SW 1271 (cell line): ENCODE measurements around the gene FHIT.
"Not testable (repeated sequence)": the region's sequence is repeated elsewhere in the genome, so short reads cannot be mapped to it uniquely, and the experiment has no call there.

Experiments
- DNase-seq, 2 experiments: peaks; one replicate each; lab custom pipeline; 2025; lab: John Stamatoyannopoulos, UW

FHIT gene

DNA sequence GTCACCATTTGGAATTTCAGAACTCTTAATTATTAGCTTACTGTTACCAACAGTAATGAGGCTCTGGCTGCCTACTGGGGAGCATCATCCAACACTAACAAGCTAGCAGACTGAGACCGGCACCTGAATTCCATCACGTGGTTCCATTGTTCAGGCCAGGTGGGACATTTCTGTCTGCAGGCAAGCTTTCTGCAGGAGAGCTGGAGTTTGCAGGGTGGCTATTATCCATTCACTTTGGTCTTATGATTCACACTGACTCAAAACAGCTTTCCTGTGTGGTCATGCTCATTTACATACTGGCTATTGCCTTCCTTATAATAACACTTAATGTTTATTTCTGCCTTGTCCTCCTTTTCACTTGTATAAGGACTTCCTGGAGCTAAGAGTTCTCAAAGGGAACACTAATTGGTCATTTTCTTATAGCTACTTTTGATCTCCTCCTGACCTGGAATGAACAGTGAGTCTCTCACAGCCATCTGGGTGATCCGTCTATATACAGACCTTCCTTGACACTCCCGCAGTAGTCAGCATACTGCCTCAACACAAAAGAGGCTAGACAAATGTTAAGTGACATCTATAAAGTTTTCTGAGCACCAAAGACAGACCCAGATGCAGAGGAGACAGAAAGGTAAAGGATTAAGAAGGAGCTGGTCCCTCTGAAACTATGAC lies 695.4 kb downstream of the FHIT start:
- no peak for DNase-seq

DNA sequence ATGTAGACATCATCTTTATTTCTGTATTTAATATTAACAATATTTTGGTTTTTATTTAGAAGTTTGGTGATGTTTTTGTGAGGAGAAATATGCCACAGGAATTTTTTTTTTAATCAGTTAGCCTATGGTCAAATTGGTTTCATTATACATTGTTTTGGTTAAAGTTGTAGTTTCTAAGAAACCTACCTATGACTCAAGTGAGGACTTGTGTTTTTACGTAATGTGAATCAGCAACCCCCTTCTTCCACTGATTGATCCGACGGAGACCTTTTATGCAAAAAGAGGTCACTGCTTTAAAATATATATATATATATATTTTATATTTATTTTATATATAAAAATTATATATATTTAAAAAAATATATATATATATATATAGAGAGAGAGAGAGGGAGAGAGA lies 698.1 kb downstream of the FHIT start:
- no peak for DNase-seq

DNA sequence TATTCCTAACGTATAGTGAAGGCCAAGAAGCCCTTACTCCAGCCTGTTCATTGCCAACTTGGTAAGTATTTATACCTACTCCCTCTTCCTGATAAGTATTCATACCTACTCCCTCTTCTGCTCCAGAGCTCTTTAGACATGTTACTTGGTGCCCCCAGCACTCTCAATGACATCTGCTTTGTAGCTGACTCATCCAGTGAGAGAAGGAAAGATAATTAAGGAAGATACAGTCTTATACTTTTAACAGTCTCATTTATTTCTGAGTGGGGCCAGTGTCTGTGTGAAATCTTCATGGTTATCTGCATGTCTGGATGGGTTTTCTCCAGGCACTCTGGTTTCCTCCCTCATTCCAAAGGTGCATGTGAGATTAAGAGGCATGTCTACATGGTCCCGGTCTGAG lies 698.7 kb downstream of the FHIT start:
- no peak for DNase-seq

DNA sequence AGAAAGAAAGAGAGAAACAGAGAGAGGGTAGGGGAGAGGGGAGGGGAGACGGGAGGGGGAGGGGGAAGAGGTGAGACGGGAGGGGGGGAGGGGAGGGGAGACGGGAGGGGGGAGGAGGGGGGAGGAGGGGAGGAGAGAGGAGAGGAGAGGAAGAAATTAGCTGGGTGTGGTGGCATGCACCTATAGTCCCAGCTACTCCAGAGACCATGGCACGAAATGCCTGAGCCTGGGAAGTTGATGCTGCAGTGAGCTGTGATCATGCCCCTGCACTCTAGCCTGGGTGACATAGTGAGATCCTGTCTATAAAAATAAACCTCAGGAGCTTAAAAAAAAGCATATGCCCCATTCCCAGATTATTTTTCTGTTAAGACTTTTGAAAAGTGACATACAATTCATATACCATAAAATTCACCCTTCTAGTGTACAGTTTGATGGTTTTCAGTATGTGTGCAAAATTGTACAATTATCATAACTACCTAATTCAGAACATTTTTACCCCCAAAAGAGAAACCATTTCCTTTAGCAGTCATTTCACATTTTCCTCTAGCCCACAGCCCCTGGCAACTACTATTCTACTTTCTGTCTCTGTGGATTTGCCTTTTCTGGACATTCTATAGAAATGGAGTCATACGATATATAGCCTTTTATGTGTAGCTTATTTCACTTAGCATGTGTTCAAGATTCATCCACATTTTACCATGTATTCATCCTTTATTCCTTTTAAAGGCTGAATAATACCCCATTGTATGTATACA lies 699.6 kb downstream of the FHIT start:
- no peak for DNase-seq

DNA sequence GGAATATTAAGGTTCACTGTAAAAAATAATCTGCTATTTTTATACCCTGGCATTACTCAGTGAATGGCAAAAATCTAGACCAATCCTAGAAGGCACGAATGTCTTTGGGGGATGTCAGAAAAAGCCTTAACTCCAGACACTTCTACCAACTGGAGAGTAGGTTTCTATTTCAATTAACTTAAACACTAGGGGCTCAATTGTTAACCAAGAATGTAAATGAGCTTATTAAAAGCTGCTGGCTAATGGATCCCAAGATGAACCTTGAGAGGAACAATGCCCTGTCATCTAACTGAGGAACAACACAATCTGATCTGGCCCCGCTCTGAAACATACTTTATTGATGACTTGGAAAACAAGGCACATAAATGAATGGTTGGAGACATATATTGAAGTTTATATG lies 701.4 kb downstream of the FHIT start:
- no peak for DNase-seq

DNA sequence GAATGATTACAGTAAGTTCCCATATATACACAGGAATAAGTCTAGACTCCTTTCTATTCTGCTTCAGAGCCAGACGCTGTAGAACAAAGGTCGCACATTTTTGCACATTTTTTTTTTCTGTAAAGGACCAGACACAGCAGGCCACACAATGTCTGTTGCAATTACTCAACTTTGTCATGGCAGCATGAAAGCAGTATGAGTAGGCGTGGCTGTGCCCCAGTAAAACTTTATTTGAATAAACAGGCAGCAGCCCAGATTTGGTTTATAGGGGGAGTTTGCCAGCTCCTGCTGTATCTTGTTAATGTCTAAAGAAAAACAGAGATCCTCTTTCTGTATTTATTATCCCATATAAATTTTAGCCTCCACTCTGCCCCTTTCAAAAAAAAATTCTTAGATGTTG lies 708.3 kb downstream of the FHIT start:
- DNase-seq = no peak

DNA sequence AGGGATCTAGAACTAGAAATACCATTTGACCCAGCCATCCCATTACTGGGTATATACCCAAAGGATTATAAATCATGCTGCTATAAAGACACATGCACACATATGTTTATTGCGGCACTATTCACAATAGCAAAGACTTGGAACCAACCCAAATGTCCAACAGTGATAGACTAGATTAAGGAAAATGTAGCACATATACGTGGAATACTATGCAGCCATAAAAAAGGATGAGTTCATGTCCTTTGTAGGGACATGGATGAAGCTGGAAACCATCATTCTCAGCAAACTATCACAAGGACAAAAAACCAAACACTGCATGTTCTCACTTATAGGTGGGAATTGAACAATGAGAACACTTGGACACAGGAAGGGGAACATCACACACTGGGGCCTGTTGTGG lies 711.9 kb downstream of the FHIT start:
- not testable (repeated sequence) for DNase-seq

DNA sequence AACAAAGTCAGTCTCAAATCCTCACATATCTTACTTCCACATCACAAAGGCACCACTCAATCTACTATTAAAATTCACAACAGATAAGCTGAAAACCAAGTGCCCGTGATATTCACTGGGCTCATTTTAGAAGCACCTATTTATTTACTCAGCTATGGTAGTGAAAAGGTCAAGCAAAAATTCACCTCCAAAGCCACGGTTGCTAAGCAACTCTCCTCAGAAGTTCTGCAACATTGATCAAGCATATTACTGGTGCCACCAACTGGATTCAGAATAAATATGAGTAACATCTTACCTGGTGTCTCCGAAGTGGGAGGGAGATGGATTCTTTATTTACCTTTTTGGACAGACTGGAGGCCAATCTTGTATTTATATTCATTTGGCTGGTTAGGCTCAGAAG lies 714.8 kb downstream of the FHIT start:
- no peak for DNase-seq

DNA sequence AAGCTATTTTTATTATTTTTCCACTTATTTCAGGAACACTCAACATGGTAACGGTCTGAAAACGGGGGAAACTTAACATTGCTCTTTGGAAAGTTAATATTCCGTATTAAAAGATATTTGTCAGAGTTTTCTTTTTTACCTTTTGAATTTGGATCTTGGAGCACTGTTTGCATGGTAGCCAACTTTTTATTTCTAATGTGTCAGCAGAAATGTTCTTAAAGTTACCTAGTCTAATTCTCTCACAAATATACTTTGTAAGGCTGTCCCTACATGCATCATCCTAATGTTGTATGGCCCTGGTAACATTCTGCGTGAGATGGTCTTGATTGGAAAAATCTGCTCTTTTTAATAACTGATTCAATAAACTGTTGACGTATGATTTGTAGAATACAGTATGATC lies 719.5 kb downstream of the FHIT start:
- DNase-seq = no peak

DNA sequence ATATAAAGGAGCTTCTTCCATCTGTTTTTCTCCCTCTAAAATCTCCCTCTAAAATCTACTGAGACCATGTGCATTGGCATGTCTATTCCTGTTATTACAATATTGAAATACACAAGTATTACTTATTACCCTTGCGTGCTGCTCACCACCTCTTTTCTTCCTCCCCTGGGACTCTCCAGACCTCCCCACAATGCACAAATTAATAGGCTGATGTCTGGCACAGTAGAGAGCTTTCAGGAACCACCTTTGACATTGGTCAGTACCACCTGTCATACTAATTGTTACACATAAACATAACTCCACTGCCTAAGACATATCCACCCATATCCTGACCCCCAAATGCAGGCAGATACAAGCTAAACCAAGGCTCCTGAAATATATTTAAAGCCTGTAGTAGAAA lies 722.6 kb downstream of the FHIT start:
- no peak for DNase-seq

DNA sequence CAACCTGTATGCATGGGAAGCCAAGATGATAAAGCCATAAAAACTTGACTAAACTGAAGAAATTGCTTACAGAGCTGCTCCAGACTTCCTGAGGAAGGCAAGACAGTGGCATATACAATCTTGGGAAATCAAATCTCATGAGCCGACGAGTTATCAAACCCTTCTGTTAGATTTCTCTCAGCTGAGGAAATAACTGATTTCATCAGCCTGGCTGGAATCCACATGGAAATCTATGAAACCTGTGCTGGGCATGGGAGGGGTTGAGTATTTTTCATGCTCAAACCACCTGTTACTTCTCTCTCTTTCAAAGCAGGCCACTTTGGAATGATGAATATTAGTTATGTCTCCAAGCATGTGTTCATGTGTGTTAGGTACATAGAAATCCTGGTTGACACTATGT lies 727.7 kb downstream of the FHIT start:
- no peak for DNase-seq

DNA sequence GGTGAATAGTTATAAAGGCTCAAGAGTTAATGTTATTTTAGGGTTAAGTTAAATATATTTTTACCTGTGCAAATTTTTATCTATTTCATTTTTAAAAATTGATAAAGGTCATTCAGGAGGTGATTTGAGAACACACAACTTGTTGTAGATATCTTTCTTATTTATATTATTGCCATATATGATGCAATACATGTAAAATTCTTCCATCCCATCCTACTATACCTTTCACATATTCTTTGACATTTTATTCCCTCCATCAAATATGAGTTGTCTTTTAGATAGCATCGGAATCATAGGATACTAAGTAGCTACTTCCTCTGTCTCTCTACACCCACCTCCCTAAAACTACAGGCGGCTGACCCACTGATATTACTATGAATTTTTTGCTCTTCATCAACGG lies 734.1 kb downstream of the FHIT start:
- no peak for DNase-seq

DNA sequence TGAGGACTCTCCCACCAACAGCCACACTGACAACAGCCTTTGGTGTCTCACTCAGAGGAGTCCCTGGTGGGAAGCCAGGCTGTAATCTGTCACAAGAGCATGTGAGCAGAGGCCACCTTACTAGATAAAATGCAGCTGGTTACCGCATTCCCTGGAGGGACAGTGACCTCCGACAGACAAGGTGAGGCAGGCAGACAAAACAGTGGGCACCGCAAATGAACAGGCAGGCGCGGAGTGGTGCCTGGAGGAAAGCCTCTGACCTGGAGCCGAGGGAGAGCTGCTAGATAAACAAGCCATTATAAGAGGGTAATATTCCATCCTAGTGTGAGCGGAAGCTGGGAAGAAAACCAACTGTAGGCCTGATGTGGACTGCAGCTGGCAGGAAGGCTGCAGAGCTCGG lies 736.4 kb downstream of the FHIT start:
- no peak for DNase-seq

DNA sequence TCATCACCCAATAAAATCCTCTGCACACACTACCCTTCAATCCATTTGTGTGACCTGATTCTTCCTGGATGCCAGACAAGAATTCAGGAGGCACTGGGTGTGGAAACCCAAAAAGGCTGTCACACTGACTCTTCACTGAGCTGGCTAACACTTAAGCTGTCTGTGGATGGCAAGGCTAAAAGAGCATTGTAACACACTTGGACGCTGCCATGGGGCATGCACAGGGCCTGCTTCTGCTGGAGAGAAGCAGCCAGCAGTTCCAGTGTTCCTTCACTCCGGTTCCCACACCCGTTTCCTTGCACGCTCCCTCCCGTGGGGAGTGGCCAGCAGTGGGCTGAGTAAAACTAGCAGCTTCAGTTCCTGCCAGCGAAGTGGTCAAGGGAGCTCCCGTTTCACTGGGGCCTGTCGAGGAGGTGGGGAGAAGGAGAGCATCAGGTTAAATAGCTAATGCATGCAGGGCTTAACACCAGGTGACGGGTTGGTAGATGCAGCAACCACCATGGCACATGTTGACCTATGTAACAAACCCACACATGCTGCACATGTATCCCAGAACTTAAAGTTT lies 737.1 kb downstream of the FHIT start:
- DNase-seq = no peak

DNA sequence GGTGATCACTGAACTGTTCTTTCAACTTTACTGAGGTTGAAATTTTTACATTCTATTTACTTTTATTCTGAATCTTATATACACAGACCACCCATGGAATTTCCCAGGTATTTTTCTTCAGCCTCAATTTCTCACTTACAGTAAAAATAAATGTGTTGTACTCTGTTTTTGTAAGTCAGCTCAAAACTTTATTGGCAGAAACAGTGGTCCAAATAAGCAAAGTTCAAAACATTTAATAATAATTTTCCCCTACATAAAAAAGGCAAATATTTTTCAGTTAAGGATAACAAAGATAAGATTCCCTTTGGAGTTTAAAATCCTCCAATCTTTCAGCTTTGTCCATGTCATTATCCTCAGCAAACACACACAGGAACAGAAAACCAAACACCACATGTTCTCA lies 738.0 kb downstream of the FHIT start:
- DNase-seq = no peak

DNA sequence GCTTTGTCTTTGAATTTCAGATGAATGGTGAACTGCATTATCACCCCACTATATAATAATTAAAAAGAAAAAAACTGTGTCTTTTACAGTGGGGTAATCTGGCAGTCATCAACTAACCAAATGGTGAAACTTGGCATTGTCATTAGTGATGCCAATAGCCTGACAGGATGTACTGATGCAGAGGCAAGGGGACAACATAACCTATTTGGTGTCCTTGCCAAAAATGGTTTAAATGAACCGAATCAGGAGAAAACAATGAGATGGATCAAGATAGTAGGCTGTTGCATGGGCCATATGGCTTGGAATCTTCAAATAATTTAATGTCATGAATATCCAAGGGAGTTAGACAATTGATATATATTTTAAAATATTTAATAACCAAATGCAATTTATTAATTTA lies 738.7 kb downstream of the FHIT start:
- DNase-seq = no peak

DNA sequence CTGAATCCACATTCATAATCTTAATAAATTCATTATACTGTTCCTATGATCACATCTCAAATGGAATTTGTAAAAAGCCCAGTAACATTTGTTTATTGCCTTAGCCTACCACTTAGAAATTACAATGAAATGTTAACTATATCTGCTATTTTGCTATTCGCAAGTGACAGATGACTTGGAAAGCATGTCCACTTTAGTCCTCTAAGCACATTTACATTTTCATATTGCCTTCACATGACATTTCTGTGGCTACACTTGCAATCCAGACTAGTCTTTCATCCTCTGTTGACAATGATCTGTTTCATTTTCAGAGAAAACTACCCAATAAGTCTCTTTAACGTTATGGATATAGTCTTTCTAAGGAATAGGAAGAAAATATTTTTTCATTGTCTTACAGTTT lies 741.8 kb downstream of the FHIT start:
- DNase-seq = no peak

DNA sequence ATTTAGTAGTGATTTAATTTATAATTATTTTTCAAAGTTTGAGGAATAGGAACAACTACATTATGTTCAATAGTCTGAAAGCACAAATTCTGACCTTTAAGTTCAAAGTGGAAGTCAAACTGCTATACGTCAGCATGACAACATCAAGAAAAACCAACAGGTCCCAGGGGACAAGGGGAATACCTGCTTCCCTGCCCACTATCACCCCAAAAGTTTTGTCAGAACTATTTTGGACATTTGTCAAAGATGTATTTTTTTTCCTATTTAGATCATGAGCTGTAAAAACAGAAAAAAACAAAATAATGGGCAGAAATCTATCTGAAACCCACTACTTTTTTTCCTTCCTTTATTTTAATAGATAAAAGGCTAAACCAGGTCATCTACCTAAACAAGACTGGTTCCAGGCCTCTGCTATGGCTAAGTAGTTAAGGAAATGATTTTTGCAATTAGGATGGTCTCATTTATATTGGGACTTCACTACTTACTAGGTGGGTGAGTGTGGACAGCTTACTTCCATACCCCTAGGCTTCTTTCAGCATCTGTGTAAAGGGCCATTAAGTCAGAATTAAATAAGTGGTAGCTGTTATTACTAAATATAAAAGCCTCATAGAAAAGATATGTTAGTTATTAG lies 746.3 kb downstream of the FHIT start:
- no peak for DNase-seq

DNA sequence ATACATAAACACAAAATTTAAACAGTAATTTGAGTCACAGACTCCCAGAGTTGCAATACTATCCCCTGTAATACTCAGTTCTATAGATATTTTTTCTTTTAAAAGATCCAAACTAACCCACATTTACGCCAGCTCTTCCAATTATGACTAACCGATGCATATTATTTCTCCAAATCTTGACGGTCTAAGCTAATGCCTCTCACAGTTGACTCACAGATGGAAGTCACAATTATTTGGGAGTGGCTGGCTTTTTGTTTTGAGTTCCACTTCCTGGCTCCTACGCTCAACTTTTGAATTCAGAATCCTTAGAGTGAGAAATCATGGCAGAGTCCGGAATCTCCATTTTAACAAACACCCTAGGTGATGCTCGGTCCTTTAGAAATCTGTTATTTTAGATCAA lies 749.9 kb downstream of the FHIT start:
- DNase-seq = no peak

DNA sequence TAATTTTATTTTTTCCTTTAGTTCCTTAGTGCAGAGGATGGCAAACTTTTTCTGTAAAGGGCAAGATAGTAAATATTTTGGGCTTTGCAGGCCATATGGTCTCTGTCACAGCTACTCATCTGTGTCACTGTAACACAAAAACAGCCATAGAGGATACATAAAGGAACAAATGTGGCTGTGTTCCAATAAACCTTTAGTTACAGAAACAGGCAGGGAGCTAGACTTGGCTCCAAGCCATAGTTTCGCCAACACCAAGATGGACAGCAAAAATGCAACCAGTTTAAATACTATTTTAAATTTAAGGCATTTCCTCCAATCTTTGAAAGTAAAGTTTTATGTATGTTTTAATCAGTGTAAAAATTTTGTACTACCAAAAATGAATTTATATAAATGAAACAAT lies 753.4 kb downstream of the FHIT start:
- no peak for DNase-seq

DNA sequence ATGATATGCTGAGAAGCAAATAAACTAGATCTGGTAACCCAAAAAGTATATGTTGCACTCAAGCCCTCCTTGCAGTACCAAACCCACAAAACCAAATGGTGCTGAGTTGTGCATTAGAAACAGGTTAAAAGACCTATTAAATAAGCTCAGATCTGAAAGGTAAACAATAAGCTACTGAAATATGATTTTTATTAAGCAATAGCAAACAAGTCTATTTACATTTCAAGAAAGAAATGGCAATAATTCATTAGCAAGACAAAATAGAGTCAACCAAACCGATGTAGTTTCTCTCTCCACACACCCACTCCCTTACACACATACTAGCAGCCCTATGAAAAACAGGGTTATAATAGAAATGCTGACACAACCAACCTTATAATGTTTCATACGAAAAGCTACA lies 760.3 kb downstream of the FHIT start:
- DNase-seq = no peak

DNA sequence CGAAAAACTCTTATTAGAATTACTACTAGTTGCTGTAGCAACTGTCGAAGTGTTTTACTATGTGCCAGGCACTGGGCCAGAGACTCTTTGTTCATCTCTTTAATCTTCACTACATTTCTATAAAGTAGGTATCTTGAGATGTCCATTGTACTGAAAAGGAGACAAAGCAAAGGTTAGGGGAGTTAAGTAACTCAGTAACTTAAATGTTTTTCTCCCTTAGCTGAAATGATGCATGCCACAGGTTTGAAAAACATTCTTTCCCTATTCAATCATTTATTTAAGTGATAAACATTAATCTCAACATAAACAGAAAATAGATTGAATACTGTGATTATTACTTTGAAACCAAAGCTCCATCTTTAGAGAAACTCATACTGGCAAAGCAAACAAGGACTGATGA lies 776.2 kb downstream of the FHIT start:
- no peak for DNase-seq

DNA sequence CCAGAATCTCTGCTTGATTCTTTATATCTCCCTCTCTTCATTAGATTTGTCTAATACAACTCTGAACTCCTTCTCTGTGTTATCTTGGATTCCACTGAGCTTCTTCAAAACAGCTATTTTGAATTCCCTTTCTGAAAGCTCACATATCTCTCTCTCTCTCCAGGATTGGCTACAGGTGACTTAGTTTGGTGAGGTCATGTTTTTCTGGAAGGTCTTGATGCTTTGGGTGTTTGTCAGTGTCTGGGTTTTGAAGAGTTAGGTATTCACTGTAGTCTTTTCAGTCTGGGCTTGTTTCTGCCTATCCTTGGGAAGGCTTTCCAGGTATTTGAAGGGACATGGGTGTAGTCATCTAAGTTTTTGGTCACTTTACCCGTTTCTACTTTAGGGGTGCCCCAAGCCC lies 781.8 kb downstream of the FHIT start:
- DNase-seq = no peak
